ACHN (cell line): ENCODE measurements around the gene HEPN1.

Experiments used
- DNase-seq: peaks from one replicate; pipeline ENCODE4 v3.0.0-alpha.2; 2015
- in situ Hi-C: cut with HindIII; loops from 2 replicates; pipeline ENCODE4 v1.10.0; 2017; ENCODE audit warnings: low sequenced_read_pairs, low pct_ligation_motif_present, low pct_unique_long_range_greater_than_20kb

The HEPN1 gene

GRCh38 chr11:124882339-124883071, 36.5 kb upstream of the HEPN1 start:
- in situ Hi-C loops: no loop called here
- no peak for DNase-seq

GRCh38 chr11:124884340-124884739, 34.7 kb upstream of the HEPN1 start:
- DNase-seq: no peak
- in situ Hi-C loops: no loop called here

- in situ Hi-C loops: no loop called here
- no peak for DNase-seq
Measured at GRCh38 chr11:124884869-124885479, 34.1 kb upstream of the HEPN1 start.

- DNase-seq: no peak
- in situ Hi-C loops: no loop called here
Measured at GRCh38 chr11:124886476-124886875, 32.6 kb upstream of the HEPN1 start.

DNA sequence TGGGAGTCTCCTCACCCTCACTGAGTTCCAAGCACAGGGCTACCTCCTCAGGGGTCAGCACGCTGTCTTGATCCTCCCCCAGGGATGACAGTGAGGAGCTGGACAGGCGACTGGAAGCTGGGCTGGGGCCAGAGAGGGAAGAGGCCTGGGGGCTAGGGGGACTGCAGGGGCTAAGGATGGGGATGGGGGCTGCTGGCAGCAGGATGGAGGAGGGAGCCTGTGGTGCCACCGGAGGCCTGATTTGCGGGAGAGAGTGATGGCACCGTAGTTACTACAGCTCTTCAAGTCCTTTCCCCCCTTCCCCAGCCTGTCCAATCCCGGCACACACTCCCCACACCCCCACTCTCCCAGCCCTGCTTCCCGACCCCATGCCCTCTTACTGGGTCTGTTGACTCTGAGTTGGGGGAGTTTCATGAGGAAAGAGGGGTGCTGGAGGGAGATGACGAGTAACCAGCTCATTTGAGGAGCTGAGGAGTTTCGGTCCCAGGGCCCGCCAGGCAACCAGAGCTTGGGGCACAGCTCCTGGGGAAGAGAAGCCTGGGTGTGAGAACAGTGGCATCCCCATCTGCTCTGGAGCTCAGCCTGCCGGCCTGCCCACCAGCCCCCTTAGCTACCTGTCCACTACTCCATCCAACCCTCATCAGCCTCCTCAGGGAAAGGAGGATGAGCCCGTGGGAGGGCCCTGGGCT, 31.9 kb upstream of the HEPN1 start:
- in situ Hi-C loops: no loop called here
- DNase-seq: no peak

GRCh38 chr11:124887667-124888013, 31.4 kb upstream of the HEPN1 start:
- no peak for DNase-seq
- in situ Hi-C loops: no loop called here

DNA sequence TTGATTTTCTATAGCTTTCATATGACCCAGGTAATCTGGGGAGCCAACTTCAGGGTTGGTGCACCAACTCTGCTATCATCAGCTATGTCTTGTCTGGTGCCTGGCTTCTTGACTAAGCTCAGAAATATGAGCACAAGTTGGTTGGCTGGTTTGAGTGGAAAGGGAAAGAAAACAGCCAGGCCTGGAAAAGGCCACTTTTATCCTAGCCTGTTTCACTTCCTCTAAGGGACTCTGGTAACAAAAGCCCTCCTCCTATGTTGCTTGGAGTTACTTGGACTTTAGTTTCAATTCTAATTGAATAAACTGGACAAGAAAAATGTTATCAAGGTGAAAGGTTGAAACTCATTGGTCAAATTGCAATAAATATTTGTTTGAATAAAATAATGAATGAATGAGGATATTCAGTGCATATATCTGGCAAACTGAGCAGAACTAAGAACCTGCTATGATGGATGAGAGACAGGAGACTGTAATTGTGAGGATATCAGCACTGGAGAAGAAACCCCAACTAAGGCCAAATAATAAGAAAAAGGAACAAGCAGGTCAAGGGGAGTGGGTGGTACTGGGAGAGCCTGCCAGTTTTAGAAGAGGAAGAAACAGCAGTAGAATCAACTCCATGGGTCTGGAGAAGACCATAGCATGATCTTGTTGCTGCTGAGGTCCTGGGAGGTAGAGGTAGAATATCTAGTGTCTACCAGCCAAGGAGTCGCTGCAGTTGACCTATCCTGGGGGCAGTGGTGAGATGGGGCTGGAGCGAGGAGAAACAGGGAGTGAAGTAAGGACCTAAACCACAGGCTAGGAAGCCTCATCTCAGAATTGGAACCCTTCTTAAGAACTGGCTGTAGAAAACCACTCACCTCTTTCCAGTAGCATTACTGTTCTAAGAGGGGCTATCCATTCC, 29.6 kb upstream of the HEPN1 start:
- DNase-seq: no peak

GRCh38 chr11:124890151-124890550, 28.9 kb upstream of the HEPN1 start:
- in situ Hi-C loops: no loop called here
- no peak for DNase-seq

More for the DNA sequence above, 29.6 kb upstream of the HEPN1 start:
- in situ Hi-C loops: no loop called here

DNA sequence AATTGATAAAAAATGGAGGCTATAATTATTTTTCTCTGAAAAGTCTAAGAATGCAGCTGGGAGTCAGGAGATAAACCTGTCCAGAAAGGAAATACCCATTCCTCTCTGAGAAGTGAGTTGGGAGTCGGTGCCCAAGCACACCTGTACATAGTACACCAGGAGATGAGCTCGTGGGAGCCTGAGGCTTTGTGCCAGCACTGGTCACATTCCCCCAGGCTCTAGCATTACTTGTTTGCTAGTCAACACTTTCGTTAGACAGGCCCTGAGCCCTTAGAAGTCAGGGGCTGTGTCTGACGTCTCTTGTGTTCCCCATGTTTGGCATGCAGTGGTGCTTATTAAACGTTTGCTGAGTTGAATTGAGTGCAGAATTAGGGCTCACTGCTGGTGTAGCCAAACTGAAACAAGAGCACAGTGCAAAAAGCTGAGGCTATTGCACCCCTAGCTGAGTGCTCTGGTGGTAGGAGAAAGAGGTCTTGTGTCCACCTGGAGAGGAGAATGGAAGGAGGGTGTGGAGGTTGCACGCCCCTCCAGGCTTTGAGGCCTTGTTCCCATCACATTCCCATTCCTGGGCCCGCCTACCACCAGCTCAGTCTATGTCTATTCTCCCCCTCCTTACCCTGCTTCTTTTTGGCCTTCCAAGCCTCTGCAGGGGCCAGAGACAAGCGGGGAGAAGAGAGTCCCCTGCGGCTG, 28.2 kb upstream of the HEPN1 start:
- no peak for DNase-seq
- in situ Hi-C loops: no loop called here

DNA sequence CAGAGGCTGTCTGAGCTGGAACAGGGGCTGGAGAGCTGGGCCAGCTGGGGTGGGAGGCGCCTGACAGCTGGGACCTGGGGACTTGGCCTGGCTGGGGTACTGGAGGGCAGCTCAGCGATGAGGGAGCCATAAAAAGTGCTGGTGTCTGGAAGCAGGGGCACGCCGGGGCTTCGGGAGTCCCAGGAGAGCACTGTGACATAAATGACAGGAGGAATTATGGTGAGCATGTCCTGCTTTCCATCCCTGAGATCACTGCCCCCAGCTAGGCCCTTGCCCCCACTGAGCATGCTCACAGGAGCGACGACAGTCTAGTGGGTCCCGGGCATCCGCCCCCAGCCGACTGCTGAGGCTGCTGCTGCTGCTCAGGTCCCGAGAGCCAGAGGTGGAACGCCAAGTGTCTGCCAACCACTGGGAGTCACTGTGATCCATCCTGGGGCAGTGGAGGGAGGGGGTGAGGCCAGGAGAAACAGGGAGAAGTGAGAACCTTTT, 27.6 kb upstream of the HEPN1 start:
- in situ Hi-C loops: no loop called here
- no peak for DNase-seq

GRCh38 chr11:124892146-124892545, 26.9 kb upstream of the HEPN1 start:
- DNase-seq: no peak

DNA sequence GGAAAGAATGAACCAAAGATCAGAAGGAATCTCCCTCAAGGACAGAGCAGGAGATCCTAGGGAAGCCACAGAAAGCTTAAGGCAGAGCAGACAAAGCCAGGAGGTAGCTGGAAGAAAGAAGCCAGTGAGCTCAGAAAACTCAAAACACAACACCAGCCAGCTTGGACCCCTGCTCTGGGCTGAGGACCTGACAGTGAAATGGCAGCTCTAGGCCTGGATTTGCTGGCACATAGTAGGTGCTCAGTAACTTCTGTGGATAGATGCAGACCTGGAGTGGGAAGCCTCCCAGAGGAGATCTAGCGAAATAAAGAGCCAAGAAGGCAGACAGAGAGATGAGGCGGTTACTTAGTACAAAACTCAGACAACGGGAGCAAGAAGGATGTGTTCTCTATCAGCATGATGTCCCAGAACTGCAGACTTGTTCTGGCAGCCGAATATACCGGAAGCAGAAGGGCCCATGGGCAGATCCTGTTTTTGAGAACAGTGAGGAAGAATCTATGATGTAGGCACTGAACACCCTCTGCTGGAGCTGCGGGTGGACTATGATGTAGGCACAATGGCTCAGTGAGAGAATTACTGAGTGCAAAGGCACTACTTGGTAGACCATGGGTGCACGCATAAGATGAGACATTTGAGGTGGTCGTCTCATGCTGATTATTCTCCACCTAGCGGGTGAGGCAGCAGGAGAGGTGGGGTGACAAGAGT, 26.1 kb upstream of the HEPN1 start:
- in situ Hi-C loops: no loop called here
- no peak for DNase-seq

More at GRCh38 chr11:124892146-124892545, 26.9 kb upstream of the HEPN1 start:
- in situ Hi-C loops: no loop called here

GRCh38 chr11:124893781-124894401, 25.2 kb upstream of the HEPN1 start:
- in situ Hi-C loops: no loop called here
- no peak for DNase-seq

- in situ Hi-C loops: no loop called here
- DNase-seq: no peak
Measured at GRCh38 chr11:124894606-124895430, 24.2 kb upstream of the HEPN1 start.

GRCh38 chr11:124895471-124895971, 23.5 kb upstream of the HEPN1 start:
- in situ Hi-C loops: no loop called here
- DNase-seq: no peak

GRCh38 chr11:124896071-124896750, 22.8 kb upstream of the HEPN1 start:
- in situ Hi-C loops: no loop called here

More at GRCh38 chr11:124896071-124896750, 22.8 kb upstream of the HEPN1 start:
- no peak for DNase-seq
